ENCODE measurements around the gene PKNOX2. TPM values are rescaled to one million over a fixed set of nuclear protein-coding genes. Genes with fewer than 3 reads are reported as not detected.

Gene PKNOX2
- total and polyA plus RNA-seq, 10 of the 15 experiments (the other 5 are each of a cell fraction or from before 2014, with no cell fraction given), result not detected

DNA sequence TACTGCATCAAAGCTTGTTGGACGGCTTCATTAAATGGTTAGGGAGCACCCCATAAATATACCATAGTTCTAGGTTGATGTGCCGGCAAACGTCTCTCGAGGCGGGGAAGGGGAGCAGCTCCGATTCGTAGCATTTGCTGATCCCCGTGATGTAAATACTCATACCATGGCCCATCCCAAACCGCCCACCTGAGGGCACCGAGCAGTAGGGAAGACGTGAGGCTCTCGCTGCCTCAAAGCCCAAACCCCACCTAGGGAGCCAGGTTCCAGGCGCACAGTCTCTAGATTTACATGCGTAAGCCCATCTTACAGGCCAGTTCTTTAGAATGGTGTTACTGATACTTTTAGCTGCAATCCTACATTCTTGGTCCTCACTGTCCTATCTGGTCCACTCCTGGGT is 207.5 kb downstream of the PKNOX2 start:
- H3K36me3 ChIP-seq (ENCODE audit: control insufficient read depth in 2 of 2, insufficient read depth in 2 of 2, low read length in 1 of 2), result no peaks in the 10 kb centered on the region
- H3K27me3 ChIP-seq (replicated peaks in 1 of 2; ENCODE audit: control insufficient read depth in 2 of 2, insufficient read depth in 2 of 2, low read length in 1 of 2), result peaks cover 1 to 4% of the 10 kb centered on the region in 2 experiments; a peak in 2 of 4 replicates
- WGBS (ENCODE audit: insufficient coverage, insufficient replicate concordance, low lambda C conversion rate, missing lambda C conversion rate), result 54% methylated on average over 14 of the region's 14 CpGs
- no TSS peak for BruUV-seq (replicated peaks)
- intact Hi-C loops (cut with micrococcal nuclease; ENCODE audit: unreplicated experiment), result loop anchor here (2.0 kb wide), 1 partner anchor 33 kb away; no protein-coding TSS in a partner anchor
- no peak overlapping the region for H3K9ac ChIP-seq (ENCODE audit: control insufficient read depth, insufficient read depth, low read length)
- DNase-seq (ENCODE audit: low read depth, low spot score), result no peak
- no peak for TF ChIP-seq NFIC (IDR thresholded peaks at IDR 0.05; ENCODE audit: low read depth, low read length)
- TF ChIP-seq, protein P1, sequence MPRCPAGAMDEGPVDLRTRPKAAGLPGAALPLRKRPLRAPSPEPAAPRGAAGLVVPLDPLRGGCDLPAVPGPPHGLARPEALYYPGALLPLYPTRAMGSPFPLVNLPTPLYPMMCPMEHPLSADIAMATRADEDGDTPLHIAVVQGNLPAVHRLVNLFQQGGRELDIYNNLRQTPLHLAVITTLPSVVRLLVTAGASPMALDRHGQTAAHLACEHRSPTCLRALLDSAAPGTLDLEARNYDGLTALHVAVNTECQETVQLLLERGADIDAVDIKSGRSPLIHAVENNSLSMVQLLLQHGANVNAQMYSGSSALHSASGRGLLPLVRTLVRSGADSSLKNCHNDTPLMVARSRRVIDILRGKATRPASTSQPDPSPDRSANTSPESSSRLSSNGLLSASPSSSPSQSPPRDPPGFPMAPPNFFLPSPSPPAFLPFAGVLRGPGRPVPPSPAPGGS (IDR thresholded peaks at IDR 0.05; ENCODE audit: borderline replicate concordance, insufficient read depth, low read depth, low read length, poor library complexity, severe bottlenecking), result no peak
- H3K9me3 ChIP-seq (replicated peaks; ENCODE audit: control insufficient read depth, insufficient read depth, low read length), result no peaks in the 10 kb centered on the region
- no peak overlapping the region for H3K4me2 ChIP-seq (ENCODE audit: control insufficient read depth, insufficient read depth)
- POLR2A ChIA-PET, result interaction anchor here (0.6 to 7.1 kb wide), 5 partner anchors 9 to 475 kb away, joined by 3 to 121 read pairs (median 20); partner anchors contain the start of gene ROBO4
- FAIRE-seq, result no peak
- SMC1A ChIA-PET (ENCODE audit: uncharacterized antibody, unreplicated experiment), result interaction anchor here (0.5 to 6.8 kb wide), 12 partner anchors 12 to 198 kb away, joined by 3 to 250 read pairs (median 6); no protein-coding TSS in a partner anchor
- no peak overlapping the region for H2AFZ ChIP-seq (ENCODE audit: control insufficient read depth, low read depth, low read length)
- CTCF ChIA-PET, result interaction anchor here (1.2 to 6.5 kb wide), 9 partner anchors 8 to 300 kb away, joined by 3 to 108 read pairs (median 24); no protein-coding TSS in a partner anchor
- H3K27ac ChIP-seq (ENCODE audit: control insufficient read depth, insufficient read depth), result no peak overlapping the region
- no peaks in the 10 kb centered on the region for H3K4me1 ChIP-seq (ENCODE audit: control insufficient read depth, insufficient read depth, low read length)
- RAD21 ChIA-PET (ENCODE audit: unreplicated experiment), result interaction anchor here (0.9 to 7.8 kb wide), 5 partner anchors 12 to 57 kb away, joined by 3 to 343 read pairs (median 18); no protein-coding TSS in a partner anchor
- ATAC-seq, result no peak
- H3K4me3 ChIP-seq, result no peak overlapping the region
- no peaks in the 10 kb centered on the region for H3K79me2 ChIP-seq (ENCODE audit: control insufficient read depth, insufficient read depth, low read length)
- no peaks in the 10 kb centered on the region for H4K20me1 ChIP-seq (ENCODE audit: control insufficient read depth, insufficient read depth)
- in situ Hi-C loops (cut with MboI), result no loop called here

DNA sequence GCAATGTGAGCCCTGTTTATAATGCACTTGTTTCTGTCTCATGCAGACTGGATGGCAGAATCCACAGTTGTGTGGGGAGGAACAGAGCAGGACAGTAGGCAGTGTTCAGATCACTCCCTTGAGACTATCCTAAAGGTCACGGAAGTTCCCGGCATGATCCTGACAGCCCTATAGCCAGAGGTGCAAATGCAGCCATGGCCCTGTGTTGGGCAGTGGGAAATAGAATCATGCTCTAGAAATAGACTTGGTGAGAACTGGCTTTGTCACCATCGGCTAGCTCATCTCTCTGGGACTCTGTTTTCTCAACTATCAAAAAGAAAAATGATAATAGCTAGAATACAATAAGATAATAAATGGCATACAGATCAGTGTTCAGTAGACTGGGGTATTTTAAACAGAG is 208.4 kb downstream of the PKNOX2 start:
- POLR2A ChIA-PET, result interaction anchor here (0.6 to 7.1 kb wide), 7 partner anchors 10 to 475 kb away, joined by 3 to 121 read pairs (median 11); partner anchors contain the start of gene ROBO4
- H3K9me3 ChIP-seq (replicated peaks; ENCODE audit: control insufficient read depth, insufficient read depth, low read length), result no peaks in the 10 kb centered on the region
- no peaks in the 10 kb centered on the region for H3K36me3 ChIP-seq (ENCODE audit: control insufficient read depth in 2 of 2, insufficient read depth in 2 of 2, low read length in 1 of 2)
- 81% methylated on average over 3 of the region's 3 CpGs for WGBS (ENCODE audit: insufficient coverage, insufficient replicate concordance, low lambda C conversion rate, missing lambda C conversion rate)
- no peak overlapping the region for H3K4me3 ChIP-seq
- FAIRE-seq (no peak), DNase-seq (ENCODE audit: low read depth, low spot score) (no peak), ATAC-seq (no peak)
- RAD21 ChIA-PET (ENCODE audit: unreplicated experiment), result interaction anchor here (0.9 to 7.8 kb wide), 8 partner anchors 13 to 301 kb away, joined by 3 to 343 read pairs (median 10); no protein-coding TSS in a partner anchor
- no peaks in the 10 kb centered on the region for H3K79me2 ChIP-seq (ENCODE audit: control insufficient read depth, insufficient read depth, low read length)
- SMC1A ChIA-PET (ENCODE audit: uncharacterized antibody, unreplicated experiment), result interaction anchor here (0.6 to 6.8 kb wide), 11 partner anchors 12 to 144 kb away, joined by 3 to 250 read pairs (median 7); no protein-coding TSS in a partner anchor
- no peaks in the 10 kb centered on the region for H3K4me1 ChIP-seq (ENCODE audit: control insufficient read depth, insufficient read depth, low read length)
- H2AFZ ChIP-seq (ENCODE audit: control insufficient read depth, low read depth, low read length), result no peak overlapping the region
- intact Hi-C loops (cut with micrococcal nuclease; ENCODE audit: unreplicated experiment) (loop anchor here (2.0 kb wide), 1 partner anchor 32 kb away; no protein-coding TSS in a partner anchor), in situ Hi-C loops (cut with MboI) (no loop called here)
- H4K20me1 ChIP-seq (ENCODE audit: control insufficient read depth, insufficient read depth), result no peaks in the 10 kb centered on the region
- no TSS peak for BruUV-seq (replicated peaks)
- H3K27me3 ChIP-seq (replicated peaks in 1 of 2; ENCODE audit: control insufficient read depth in 2 of 2, insufficient read depth in 2 of 2, low read length in 1 of 2), result peaks cover 1 to 4% of the 10 kb centered on the region in 2 experiments; a peak in 3 of 4 replicates
- H3K27ac ChIP-seq (ENCODE audit: control insufficient read depth, insufficient read depth), result no peak overlapping the region
- no peak overlapping the region for H3K4me2 ChIP-seq (ENCODE audit: control insufficient read depth, insufficient read depth)
- CTCF ChIA-PET, result interaction anchor here (0.8 to 6.5 kb wide), 12 partner anchors 9 to 248 kb away, joined by 3 to 108 read pairs (median 7); no protein-coding TSS in a partner anchor
- H3K9ac ChIP-seq (ENCODE audit: control insufficient read depth, insufficient read depth, low read length), result no peak overlapping the region
- TF ChIP-seq SREBF1 (IDR thresholded peaks at IDR 0.05; ENCODE audit: low read length) (no peak), NR2F1 (conservative IDR thresholded peaks at IDR 0.05) (no peak), TCF3 (IDR thresholded peaks at IDR 0.05; ENCODE audit: borderline replicate concordance, insufficient read depth, low read depth, low read length) (no peak), DPF2 (IDR thresholded peaks at IDR 0.05) (no peak), YBX1 (IDR thresholded peaks at IDR 0.05) (no peak), ZNF274 (IDR thresholded peaks at IDR 0.05; ENCODE audit: insufficient read depth, insufficient read length) (no peak), SMC3 (IDR thresholded peaks at IDR 0.05; ENCODE audit: borderline replicate concordance, low read length) (no peak)
- TF ChIP-seq, protein P2, sequence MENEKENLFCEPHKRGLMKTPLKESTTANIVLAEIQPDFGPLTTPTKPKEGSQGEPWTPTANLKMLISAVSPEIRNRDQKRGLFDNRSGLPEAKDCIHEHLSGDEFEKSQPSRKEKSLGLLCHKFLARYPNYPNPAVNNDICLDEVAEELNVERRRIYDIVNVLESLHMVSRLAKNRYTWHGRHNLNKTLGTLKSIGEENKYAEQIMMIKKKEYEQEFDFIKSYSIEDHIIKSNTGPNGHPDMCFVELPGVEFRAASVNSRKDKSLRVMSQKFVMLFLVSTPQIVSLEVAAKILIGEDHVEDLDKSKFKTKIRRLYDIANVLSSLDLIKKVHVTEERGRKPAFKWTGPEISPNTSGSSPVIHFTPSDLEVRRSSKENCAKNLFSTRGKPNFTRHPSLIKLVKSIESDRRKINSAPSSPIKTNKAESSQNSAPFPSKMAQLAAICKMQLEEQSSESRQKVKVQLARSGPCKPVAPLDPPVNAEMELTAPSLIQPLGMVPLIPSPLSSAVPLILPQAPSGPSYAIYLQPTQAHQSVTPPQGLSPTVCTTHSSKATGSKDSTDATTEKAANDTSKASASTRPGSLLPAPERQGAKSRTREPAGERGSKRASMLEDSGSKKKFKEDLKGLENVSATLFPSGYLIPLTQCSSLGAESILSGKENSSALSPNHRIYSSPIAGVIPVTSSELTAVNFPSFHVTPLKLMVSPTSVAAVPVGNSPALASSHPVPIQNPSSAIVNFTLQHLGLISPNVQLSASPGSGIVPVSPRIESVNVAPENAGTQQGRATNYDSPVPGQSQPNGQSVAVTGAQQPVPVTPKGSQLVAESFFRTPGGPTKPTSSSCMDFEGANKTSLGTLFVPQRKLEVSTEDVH (IDR thresholded peaks at IDR 0.05; ENCODE audit: low read depth, partially characterized antibody), result no peak

Data from GM12878 (cell line).